SH-SY5Y (cell line): Measurements from ENCODE around the gene CSNK2B.

ENCODE experiments used
- GATA2 ChIP-seq: IDR thresholded peaks from 2 replicates; pipeline ENCODE4 v1.6.1; 2011; ENCODE audit warnings: mild to moderate bottlenecking, low read depth, low read length
- GATA3 ChIP-seq: IDR thresholded peaks from 2 replicates; pipeline ENCODE4 v1.6.1; 2011; ENCODE audit warnings: low read depth, mild to moderate bottlenecking, low read length, moderate library complexity

DNA sequence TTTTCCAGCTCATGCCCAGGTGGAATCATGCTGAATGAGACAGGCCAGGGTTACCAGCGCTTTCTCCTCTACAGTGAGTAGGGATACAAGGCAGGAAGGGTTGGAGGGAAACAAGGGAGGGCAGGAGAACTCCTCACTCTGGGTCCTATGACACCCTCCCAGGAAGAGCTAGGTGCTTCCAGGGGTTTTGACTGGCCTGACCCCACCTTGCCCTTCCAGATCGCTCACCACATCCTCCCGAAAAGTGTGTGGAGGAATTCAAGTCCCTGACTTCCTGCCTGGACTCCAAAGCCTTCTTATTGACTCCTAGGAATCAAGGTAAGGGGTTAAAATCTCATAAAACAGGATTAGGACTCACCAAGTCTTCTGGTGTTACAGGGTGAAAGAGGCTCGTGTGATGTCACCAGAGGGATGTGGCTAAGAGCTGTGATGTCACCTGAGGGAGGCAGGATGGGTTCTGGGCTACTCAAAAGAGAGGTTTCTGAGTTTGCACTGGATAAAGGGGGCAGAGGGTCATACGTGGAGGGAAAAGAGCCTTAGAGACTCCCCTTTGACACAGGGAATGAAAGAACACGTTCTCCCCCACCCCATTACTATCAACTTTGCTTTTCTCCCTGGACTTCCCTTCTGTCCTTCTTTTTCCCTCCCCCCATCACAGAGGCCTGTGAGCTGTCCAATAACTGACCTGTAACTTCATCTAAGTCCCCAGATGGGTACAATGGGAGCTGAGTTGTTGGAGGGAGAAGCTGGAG lies 8.3 kb upstream of the CSNK2B start:
- TF ChIP-seq GATA3 (no peak), GATA2 (no peak)
